Keratinocyte (primary cell): ENCODE results near the gene LRPPRC. TPM values are rescaled to one million over a fixed set of nuclear protein-coding genes. Genes with fewer than 3 reads are reported as not detected.

Experiments used
- DNase-seq: peaks from one replicate; pipeline ENCODE4 v3.0.0-alpha.2; 2011; ENCODE audit warnings: low read depth, missing footprints, low spot score
- FAIRE-seq: peaks from 2 replicates; lab custom pipeline; 2011; peaks lifted over from hg19 to GRCh38; lab: Jason Lieb, UNC
- H2AFZ ChIP-seq: 2 replicates; pipeline ENCODE4 v1.6.0; 2012; ENCODE audit warnings: low read length, control low read depth, inconsistent platforms; ENCODE audit not compliant: control insufficient read depth
- H3K27ac ChIP-seq: 2 replicates; pipeline ENCODE4 v1.5.1; 2011; ENCODE audit warnings: low read length; ENCODE audit not compliant: control insufficient read depth, insufficient read depth
- H3K27me3 ChIP-seq: 3 replicates; pipeline ENCODE4 v1.6.0; 2011; ENCODE audit warnings: low read length; ENCODE audit not compliant: control insufficient read depth, insufficient read depth; ENCODE audit errors: extremely low read depth
- H3K36me3 ChIP-seq, 2 experiments: 2 replicates in 1 of 2; 3 replicates in 1 of 2; pipeline ENCODE4 v1.5.1; 2011; ENCODE audit warnings: low read length in 2 of 2, mild to moderate bottlenecking in 1 of 2; ENCODE audit not compliant: control insufficient read depth in 2 of 2, insufficient read depth in 2 of 2; ENCODE audit errors: extremely low read depth in 1 of 2
- H3K4me1 ChIP-seq: 3 replicates; pipeline ENCODE4 v1.5.1; 2011; ENCODE audit warnings: low read length; ENCODE audit not compliant: control insufficient read depth, insufficient read depth; ENCODE audit errors: extremely low read depth
- H3K4me2 ChIP-seq: 3 replicates; pipeline ENCODE4 v1.6.0; 2011; ENCODE audit warnings: low read depth, low read length; ENCODE audit not compliant: control insufficient read depth, insufficient read depth; ENCODE audit errors: extremely low read depth
- H3K4me3 ChIP-seq, 3 experiments: fragments of 200-600 bp in 1 of 3; sonication (generic) in 1 of 3; 2 replicates in 2 of 3; 3 replicates in 1 of 3; pipeline ENCODE4 v1.5.1; 2011 to 2016; ENCODE audit warnings: low read length in 3 of 3, mild to moderate bottlenecking in 3 of 3, control low read depth in 2 of 3, inconsistent platforms in 1 of 3, low read depth in 1 of 3, mixed read lengths in 1 of 3, mixed run types in 1 of 3, moderate library complexity in 1 of 3; ENCODE audit not compliant: control insufficient read depth in 2 of 3, insufficient read depth in 2 of 3; ENCODE audit errors: extremely low read depth in 1 of 3
- H3K79me2 ChIP-seq: 2 replicates; pipeline ENCODE4 v1.6.0; 2012; ENCODE audit warnings: low read length; ENCODE audit not compliant: control insufficient read depth, insufficient read depth
- H3K9ac ChIP-seq: 3 replicates; pipeline ENCODE4 v1.6.0; 2011; ENCODE audit warnings: low read length; ENCODE audit not compliant: control insufficient read depth, insufficient read depth; ENCODE audit errors: extremely low read depth
- H3K9me1 ChIP-seq: 3 replicates; pipeline ENCODE4 v1.6.0; 2011; ENCODE audit warnings: low read length; ENCODE audit not compliant: control insufficient read depth, insufficient read depth; ENCODE audit errors: extremely low read depth
- H3K9me3 ChIP-seq: 2 replicates; pipeline ENCODE4 v1.5.1; 2012; ENCODE audit warnings: low read depth, low read length; ENCODE audit not compliant: control insufficient read depth
- H4K20me1 ChIP-seq: 3 replicates; pipeline ENCODE4 v1.6.0; 2011; ENCODE audit warnings: low read length; ENCODE audit not compliant: control insufficient read depth, insufficient read depth; ENCODE audit errors: extremely low read depth
- EZH2 ChIP-seq: IDR thresholded peaks from one replicate; pipeline ENCODE4 v1.6.1; 2012; ENCODE audit warnings: inconsistent platforms, mild to moderate bottlenecking, low read length, moderate library complexity
- dilution Hi-C: fragments of 300-500 bp; cut with MboI; formaldehyde crosslinking; loops from one replicate; pipeline ENCODE4 v1.7.0; 2020; ENCODE audit warnings: low sequenced_read_pairs; ENCODE audit not compliant: extremely low pct_ligation_motif_present
- polyA plus RNA-seq, 5 experiments: library from polyadenylated mRNA; depleted of rRNA in 3 of 5; stranded (reverse) in 3 of 5; stranded (forward) in 1 of 5; unstranded in 1 of 5; fragments of >200 nt; gene quantifications; 1 replicate in 1 of 5; 2 replicates in 3 of 5; 3 replicates in 1 of 5; pipeline versions ENCODE4 v1.2.1 to v1.2.3, GENCODE V29; 2011 to 2012; ENCODE audit warnings: missing spikeins in 2 of 5, low read depth in 1 of 5, low replicate concordance in 1 of 5
- TF ChIP-seq, protein P1 (sequence below), 3 experiments: IDR thresholded peaks in 1 of 3; conservative IDR thresholded peaks in 1 of 3; optimal IDR thresholded peaks in 1 of 3; 2 replicates in 2 of 3; 3 replicates in 1 of 3; pipeline versions ENCODE3 to v1.5.1; 2011; ENCODE audit warnings: low read length in 3 of 3, mild to moderate bottlenecking in 3 of 3, moderate library complexity in 2 of 3, control low read depth in 1 of 3, inconsistent platforms in 1 of 3; ENCODE audit not compliant: insufficient read depth in 2 of 3; ENCODE audit errors: extremely low read depth in 1 of 3

The LRPPRC gene
- polyA plus RNA-seq, 1 donor (not counting 4 experiments of a cell fraction or from before 2014, with no cell fraction given) = 115 TPM

DNA sequence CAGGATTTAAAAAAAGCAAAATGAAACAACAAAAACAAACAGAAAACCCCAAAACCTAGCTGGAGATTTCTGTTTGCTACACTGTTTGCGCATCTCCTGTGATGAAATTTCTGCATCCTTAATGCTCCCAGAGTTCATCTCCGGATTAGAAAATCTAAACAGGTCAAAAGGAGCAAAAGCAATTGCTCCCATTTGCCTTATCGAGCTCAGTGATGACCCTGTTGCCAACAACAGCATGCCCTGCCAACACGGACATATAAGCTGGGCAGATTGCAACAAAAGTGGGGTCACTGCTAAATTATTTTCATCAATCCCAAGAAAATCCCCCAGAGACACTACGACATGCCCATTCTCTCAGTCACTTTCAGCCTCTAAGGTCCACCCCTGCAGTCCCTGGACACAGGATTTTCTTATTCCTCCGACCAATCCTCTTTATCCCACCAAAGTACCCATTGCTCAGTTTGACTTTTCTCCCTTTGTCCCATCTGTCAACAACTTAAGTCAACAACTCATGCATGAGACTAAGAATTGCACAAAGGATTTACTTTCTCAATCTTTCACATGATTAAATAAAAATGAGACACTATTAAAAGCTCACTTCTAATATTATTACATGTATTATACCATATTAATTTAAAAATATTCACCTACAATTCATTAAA lies 89.2 kb downstream of the LRPPRC start:
- peak; percentile 5 for FAIRE-seq
- dilution Hi-C loops = no loop called here

DNA sequence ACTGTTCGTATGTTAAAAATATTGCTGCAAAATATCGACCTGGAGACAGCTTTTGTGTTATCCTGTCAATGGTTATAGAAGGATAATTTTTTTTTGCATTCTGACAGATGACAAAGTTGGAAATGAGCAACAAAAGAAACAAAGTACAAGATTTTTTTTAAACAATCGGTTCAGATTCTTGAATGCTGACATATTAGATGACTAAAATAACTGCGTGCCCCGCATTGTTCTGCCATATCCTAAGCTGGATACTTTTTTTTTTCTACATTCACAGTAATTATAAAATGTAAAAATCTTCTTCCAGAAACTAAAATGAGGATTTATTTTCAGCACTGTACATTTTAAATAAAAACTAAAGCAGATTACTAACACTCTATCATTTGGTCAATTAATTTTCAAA lies 89.9 kb downstream of the LRPPRC start:
- Histone ChIP-seq H3K27me3 (no peaks in the 10 kb centered on the region), H3K27ac (no peak overlapping the region), H3K9me3 (no peaks in the 10 kb centered on the region), H3K79me2 (no peaks in the 10 kb centered on the region), H3K9ac (no peak overlapping the region), H2AFZ (no peak overlapping the region), H4K20me1 (no peaks in the 10 kb centered on the region), H3K36me3 (peaks cover 7 to 13% of the 10 kb centered on the region in 2 experiments), H3K9me1 (no peaks in the 10 kb centered on the region), H3K4me1 (no peaks in the 10 kb centered on the region), H3K4me2 (no peak overlapping the region), H3K4me3 (no peak overlapping the region)
- no peak for FAIRE-seq
- no peak for DNase-seq
- TF ChIP-seq, protein P1, sequence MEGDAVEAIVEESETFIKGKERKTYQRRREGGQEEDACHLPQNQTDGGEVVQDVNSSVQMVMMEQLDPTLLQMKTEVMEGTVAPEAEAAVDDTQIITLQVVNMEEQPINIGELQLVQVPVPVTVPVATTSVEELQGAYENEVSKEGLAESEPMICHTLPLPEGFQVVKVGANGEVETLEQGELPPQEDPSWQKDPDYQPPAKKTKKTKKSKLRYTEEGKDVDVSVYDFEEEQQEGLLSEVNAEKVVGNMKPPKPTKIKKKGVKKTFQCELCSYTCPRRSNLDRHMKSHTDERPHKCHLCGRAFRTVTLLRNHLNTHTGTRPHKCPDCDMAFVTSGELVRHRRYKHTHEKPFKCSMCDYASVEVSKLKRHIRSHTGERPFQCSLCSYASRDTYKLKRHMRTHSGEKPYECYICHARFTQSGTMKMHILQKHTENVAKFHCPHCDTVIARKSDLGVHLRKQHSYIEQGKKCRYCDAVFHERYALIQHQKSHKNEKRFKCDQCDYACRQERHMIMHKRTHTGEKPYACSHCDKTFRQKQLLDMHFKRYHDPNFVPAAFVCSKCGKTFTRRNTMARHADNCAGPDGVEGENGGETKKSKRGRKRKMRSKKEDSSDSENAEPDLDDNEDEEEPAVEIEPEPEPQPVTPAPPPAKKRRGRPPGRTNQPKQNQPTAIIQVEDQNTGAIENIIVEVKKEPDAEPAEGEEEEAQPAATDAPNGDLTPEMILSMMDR (optimal IDR thresholded peaks at IDR 0.05 in 1 of 3, IDR thresholded peaks at IDR 0.05 in 1 of 3, conservative IDR thresholded peaks at IDR 0.05 in 1 of 3; ENCODE audit: extremely low read depth in 1 of 3, insufficient read depth in 2 of 3, low read length in 3 of 3) = no peak
- no peak for TF ChIP-seq EZH2
- dilution Hi-C loops = no loop called here

More for the DNA sequence above, 89.2 kb downstream of the LRPPRC start:
- H3K27me3 ChIP-seq = no peaks in the 10 kb centered on the region
- no peaks in the 10 kb centered on the region for H3K9me3 ChIP-seq
- no peaks in the 10 kb centered on the region for H3K4me1 ChIP-seq
- H3K4me3 ChIP-seq = no peak overlapping the region
- H4K20me1 ChIP-seq = no peaks in the 10 kb centered on the region
- H3K36me3 ChIP-seq = peaks cover 7 to 11% of the 10 kb centered on the region in 2 experiments
- H3K4me2 ChIP-seq = no peak overlapping the region
- TF ChIP-seq EZH2 = no peak
- TF ChIP-seq, protein P1 (optimal IDR thresholded peaks at IDR 0.05 in 1 of 3, IDR thresholded peaks at IDR 0.05 in 1 of 3, conservative IDR thresholded peaks at IDR 0.05 in 1 of 3; ENCODE audit: extremely low read depth in 1 of 3, insufficient read depth in 2 of 3, low read length in 3 of 3) = no peak
- H3K79me2 ChIP-seq = no peaks in the 10 kb centered on the region
- no peak overlapping the region for H3K9ac ChIP-seq
- DNase-seq = no peak
- H3K9me1 ChIP-seq = no peaks in the 10 kb centered on the region
- H3K27ac ChIP-seq = no peak overlapping the region
- H2AFZ ChIP-seq = no peak overlapping the region
